Measurements from ENCODE around the gene NAA60.

Gene NAA60

DNA sequence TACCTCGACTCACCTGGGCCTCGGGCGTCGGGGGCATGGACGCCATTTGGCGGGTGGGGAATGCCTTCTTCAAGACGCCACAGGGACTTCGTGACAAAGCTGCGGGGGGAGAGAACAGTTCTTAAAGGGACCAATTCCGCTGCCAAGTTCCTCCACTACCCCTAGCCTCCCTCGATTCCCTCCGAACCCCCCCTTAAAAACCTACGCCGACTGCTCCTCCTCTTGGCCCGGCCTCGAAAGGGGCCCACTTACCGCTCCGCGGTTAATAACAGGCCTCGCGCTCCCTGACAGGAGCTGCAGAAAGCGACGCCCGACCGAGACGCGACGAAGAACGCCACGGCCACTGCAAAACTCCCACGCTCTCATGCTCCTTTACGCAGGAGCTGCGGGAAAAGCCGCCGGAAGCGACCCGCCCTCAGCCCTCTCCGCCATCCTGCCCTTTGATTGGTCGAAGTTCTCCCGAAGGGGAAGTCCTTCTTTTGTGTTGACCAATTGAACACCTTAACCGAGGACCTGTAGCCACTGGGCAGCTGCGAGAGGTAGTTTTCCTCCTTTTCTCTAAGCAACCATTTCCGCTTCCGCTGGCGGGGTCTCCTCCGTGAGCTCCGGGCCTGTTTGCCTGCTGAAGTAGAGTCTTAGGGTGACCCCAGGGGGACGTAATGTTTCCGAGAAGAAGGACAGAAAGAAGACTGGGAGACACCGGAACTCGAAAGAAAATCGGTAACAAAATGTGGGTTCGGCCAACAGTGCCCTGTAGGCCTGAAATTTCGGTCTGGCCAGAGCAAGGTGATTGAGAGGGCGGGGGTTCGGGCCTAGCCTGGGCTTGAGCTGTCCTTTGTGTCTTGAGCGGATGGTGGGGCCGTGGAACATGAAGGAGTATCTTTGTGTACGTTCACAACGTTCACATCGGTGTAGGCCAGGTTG is at the start of gene NAA60, which contains the start of gene ZNF597:
NAA60 (plus strand) TSS at position 573 of the 924 bp plus-strand sequence. CDS start 32,548 bp downstream, outside the sequence.
ZNF597 (minus strand) TSS at position 397 of the 924 bp plus-strand sequence; CDS start at position 46, 351 bp downstream.
- in situ Hi-C loops (cut with HindIII; ENCODE audit: low sequenced_read_pairs): no loop called here

DNA sequence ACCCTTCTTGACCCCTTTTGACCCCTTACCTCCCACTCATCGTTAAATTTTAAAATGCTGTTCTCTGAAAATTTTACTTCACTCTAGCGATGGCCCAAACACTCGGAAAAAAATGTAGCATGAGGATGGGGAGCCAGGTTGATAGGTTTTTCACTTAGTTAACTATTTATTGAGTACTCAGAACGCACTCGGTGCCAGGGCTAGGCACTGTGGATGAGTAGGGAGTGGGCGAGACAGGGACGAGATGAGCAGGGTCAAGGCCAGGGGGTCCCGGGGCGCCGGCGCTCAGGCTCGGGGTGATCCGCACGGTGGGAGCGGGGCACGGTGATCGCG is 43.1 kb upstream of the NAA60 start:
- in situ Hi-C loops (cut with HindIII; ENCODE audit: low sequenced_read_pairs): loop anchor here (5.0 to 10.0 kb wide), 2 partner anchors 83 to 104 kb away; partner anchors contain the start of gene CLUAP1

DNA sequence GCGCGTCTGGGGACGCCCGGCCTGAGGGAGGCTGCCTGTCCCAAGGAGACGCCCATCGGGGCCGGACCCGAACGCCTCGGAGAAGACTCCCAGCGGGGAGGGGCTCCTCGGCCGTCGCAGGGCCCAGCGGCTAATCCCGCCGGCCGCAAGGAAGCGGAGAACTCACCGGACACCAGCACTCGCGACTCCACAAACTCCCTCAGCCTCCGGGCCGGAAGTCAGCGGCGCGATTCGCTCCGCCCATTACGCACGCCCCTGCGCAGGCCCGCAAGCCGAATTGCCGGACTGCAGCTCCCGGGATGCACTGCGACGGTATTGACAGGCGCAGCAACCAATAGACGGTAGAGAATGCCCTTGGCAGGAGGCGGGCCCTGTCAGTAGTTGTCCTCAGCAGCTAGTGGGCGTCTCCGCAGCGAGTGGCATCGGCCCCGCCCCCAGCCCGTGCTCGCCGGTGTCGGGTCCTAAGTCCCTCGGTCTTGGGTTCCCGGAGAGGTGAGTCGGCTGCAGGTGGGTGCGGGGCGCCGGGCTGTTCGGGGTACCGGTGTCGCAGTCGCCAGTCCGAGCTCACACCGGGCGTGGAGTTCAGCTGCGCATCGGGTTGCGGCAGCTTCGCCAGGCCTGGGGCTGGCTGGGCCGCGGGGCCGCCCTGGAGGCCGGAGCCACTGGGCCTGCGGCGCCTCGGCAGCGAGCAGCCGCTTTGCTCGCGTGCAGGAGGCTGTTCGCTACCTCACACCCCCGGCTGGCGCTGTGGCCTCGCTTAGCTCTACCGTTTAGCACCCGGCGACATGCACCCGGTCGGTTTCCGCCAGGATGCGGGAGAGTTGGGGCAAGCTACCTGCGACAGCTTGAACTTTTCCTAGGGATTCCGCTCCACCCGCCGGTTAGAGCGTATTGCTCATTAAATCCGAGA is 42.4 kb upstream of the NAA60 start, which contains the start of the genes ZNF174 and ZSCAN32:
ZNF174 (plus strand) TSS at position 437 of the 910 bp plus-strand sequence. CDS start 790 bp downstream, outside the sequence.
ZSCAN32 (minus strand) TSS at position 226 of the 910 bp plus-strand sequence. CDS start 3,447 bp downstream, outside the sequence.
- in situ Hi-C loops (cut with HindIII; ENCODE audit: low sequenced_read_pairs): loop anchor here (5.0 to 10.0 kb wide), 2 partner anchors 84 to 104 kb away; partner anchors contain the start of gene CLUAP1

DNA sequence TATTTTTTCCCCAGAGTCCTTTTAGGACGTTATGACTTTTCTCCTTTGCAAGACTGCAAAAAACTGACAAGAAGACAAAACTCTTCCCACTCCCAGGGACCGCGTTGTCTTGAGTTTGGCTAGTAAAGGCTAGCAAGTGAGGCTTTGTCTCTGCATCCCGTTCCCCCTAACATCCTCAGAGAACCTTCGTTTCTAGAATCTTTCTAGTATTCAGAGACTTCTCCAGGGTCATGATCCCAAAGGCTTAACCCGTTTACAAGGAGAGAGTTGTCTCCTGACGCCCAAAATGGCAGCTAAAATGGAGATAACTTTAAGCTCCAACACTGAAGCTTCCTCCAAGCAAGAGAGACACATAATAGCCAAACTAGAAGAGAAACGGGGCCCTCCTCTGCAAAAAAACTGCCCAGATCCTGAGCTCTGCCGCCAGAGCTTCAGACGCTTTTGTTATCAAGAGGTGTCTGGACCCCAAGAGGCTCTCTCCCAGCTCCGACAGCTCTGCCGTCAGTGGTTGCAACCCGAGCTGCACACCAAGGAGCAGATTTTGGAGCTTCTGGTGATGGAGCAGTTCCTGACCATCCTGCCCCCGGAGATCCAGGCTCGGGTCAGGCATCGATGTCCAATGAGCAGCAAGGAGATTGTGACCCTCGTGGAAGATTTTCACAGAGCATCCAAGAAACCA is 41.6 kb upstream of the NAA60 start:
- in situ Hi-C loops (cut with HindIII; ENCODE audit: low sequenced_read_pairs): loop anchor here (5.0 to 10.0 kb wide), 2 partner anchors 85 to 103 kb away; partner anchors contain the start of gene CLUAP1

DNA sequence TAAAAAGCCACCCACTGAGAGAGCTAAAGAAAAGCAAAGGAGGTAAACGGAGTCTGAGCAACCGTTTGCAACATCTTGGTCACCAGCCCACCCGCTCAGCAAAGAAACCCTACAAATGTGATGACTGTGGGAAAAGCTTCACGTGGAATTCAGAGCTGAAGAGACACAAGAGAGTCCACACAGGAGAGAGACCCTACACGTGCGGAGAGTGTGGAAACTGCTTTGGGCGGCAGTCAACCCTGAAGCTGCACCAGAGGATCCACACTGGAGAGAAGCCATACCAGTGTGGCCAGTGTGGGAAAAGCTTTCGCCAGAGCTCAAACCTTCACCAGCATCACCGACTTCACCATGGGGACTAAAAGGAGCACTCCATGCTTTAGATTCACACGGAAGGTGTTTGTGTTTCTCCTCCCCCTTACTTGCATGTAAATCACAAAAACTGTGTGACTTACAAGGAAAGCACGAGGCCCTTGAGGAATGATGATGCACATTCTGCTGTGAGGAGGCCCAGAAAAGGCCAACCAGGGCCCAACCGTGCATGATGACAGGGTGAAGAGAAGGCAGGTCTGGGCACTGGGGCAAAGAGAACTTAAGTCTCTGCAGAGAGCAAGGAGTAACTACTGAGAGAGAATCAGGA is 34.8 kb upstream of the NAA60 start:
- in situ Hi-C loops (cut with HindIII; ENCODE audit: low sequenced_read_pairs): loop anchor here (10.0 kb wide), 1 partner anchor 96 kb away; the partner anchor contains the start of gene CLUAP1

DNA sequence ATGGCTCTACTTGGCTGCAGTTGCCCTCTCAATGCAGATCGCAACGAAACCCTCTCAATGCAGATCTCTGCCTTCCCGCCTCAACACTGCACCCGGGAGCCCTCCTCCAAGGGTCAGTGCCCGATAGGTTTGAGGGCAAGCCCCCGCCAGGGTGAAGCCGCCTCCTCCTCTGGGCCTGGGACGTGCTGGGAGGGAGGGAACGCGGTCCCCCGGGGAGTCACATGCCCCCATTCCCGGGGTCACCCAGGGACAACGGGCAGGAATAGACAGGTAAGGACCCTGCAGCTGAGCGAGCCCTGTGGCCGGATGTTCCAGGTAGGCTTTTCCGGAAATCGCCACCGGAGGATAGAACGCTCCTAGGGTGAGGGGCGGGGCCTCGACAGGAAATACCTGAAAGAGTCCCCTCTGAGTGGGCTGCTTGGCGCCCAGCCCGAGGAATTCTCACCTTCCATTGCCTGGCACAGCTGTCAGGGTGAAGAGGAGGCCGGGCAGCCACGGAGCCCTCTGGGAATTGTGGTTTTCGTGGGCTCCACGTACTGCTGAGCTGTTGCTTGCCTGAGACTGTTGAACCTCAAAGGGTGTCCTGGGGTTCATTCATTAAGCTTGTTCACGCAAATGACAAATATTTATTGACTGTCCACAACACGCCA is 29.6 kb upstream of the NAA60 start:
- in situ Hi-C loops (cut with HindIII; ENCODE audit: low sequenced_read_pairs): loop anchor here (10.0 kb wide), 1 partner anchor 59 kb away; the partner anchor contains the start of gene OR2C1

DNA sequence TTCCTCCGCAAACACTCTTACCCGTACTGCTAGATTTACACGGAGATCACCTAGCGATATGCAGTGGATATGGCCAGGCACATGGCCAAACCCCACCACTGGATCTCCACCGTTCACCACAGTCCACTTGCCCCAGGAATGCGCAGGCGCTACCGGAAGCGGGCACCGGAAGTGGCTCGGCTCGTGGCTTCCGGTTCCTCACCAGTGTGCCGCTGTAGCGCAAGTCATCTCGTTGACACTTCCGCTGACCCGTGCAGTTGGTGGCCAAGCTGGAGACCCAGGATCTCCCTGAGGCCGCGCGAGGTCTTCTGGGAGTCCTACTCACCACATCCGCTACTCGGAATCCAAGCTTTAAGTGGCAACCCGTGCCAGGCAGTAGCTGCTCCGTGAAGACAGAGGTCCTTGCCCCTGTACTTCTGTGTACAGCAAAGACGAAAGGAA is 11.7 kb upstream of the NAA60 start:
- in situ Hi-C loops (cut with HindIII; ENCODE audit: low sequenced_read_pairs): no loop called here

DNA sequence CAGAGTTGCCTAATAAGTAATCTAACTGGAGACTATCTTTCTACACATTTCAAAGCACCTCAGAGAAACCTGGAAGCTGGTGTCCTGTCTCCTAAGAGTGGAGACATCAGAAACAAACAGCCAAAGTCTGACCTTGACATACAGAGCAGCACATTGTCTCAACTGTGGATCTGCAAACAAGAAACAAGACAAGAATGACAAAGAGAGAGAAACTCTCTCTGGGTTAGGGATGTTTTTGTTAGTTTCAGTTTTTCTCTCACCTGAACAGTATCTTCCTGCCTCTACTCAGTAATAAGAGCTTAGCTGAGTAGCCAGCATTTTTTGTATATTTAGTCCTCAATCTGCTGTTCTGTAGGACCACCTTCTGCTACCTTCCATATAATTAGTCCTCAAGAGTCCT is 9.1 kb upstream of the NAA60 start:
- in situ Hi-C loops (cut with HindIII; ENCODE audit: low sequenced_read_pairs): no loop called here

DNA sequence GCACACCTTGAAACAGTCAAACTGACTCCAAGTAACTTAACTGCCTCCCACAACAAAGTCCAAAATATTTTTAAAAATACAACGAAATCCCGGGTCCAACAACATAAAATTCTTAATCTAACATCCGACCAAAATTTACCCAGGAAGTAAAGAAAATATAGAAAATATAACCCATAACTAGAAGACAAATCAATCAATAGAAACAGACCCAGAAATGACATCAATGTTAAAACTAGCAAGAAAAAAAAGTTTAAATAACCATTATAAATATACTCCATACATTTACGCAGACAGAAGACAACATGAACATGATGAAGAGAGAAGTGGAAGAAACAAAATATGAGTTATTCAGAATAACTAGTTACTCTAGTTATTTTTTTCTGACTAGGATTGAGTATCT is 3.8 kb upstream of the NAA60 start:
- in situ Hi-C loops (cut with HindIII; ENCODE audit: low sequenced_read_pairs): no loop called here

DNA sequence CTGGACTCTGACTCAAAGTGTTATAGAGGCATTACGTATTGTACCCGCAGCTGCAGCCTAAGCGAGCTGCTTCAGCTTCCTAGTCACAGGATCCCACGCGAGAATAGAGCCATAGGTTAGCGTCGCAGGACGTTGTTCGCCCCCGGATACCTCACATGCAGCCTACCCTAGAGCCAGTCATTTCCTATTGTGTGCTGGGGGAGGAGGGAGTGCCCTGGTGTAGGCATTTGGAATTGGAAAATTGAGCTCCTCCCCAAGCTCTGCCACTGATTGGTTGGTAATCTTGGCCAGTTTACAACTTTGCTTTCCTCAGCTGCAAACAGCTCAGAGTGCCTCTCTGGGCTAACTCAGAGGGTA is 530 bp downstream of the NAA60 start:
- in situ Hi-C loops (cut with HindIII; ENCODE audit: low sequenced_read_pairs): no loop called here

DNA sequence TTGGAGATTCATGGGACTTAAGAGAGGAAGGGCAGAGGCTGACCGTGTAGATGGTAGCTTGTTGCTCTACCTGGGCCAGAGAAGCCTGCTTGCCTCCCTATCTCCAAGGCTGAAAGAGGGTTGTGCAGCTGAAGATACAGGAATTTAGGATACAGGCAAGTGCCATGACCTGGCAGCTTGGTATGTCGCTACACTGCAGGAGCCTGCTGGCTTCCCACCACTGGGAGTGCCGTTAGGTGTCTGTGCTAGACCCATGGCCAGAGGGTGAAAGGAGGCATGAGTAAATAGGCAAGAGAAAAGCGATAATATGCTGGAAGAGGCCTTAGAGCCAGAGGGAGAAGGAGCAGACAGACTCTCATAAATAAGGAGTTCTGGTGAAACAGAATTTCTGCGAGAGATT is 10.6 kb downstream of the NAA60 start:
- in situ Hi-C loops (cut with HindIII; ENCODE audit: low sequenced_read_pairs): loop anchor here (5.0 kb wide), 1 partner anchor 68 kb away; no protein-coding TSS in a partner anchor

DNA sequence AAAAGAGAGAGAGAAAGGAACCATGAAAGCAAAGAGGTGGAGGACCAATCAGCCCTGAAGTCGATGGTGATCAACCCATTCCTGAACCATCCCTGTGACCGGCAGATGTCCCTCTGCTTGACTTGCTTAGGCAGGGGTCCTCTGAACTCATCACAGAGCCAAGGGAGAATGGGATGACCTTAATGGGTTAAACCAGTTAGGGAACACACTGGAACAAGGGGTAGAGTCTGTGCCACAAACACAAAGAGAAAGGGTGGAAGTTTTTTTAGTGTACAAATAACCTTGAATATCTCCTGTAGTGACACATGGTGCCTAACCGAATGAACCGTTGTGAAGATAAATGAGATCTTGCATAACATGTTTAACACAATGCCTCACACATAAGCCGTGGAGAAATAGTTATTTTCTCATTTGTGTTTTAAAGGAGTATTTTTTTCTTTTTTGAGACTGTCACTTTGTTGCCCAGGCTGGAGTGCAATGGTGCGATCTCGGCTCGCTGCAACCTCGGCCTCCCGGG is 11.2 kb downstream of the NAA60 start:
- in situ Hi-C loops (cut with HindIII; ENCODE audit: low sequenced_read_pairs): loop anchor here (5.0 kb wide), 1 partner anchor 68 kb away; no protein-coding TSS in a partner anchor

DNA sequence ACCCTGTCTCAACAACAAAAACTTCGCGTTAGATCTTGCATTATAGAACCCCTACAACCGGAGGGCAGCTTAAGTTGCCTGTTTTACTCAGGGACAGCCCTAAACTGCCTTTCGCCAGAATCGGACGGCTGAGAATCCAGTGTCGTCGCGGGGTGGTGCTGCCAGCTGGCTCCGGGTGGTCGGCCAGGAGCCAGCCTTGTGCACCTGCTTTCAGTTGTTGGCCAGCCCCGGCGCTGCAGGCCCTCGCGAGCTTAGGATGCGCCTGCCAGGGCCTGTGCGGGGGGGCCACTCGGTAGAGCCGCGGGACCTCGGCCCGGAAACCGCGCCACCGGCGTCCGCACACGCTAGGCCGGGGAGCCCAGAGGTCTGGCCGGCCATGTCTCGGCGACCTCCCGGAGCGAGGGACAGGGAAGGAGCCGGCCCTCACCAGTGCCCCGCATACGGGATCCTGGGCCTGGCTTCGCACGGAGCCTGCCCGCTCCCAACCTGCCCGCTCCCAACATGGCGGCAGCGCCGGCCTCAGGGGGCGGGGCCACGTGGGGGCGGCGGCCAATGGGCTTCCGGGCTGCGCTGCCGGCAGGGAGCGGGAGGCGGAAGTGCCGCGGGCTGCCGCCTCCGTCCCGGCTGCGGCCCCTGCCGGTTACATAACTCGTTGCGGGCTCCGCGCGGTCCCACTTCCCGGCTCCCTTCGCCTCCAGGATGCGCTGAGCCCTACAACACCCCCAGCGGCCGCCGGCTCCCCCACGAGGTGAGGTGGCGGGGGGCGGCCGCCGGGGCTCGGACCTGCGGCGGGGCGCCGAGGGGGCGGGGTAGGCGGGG is 14.2 kb downstream of the NAA60 start:
- in situ Hi-C loops (cut with HindIII; ENCODE audit: low sequenced_read_pairs): no loop called here

DNA sequence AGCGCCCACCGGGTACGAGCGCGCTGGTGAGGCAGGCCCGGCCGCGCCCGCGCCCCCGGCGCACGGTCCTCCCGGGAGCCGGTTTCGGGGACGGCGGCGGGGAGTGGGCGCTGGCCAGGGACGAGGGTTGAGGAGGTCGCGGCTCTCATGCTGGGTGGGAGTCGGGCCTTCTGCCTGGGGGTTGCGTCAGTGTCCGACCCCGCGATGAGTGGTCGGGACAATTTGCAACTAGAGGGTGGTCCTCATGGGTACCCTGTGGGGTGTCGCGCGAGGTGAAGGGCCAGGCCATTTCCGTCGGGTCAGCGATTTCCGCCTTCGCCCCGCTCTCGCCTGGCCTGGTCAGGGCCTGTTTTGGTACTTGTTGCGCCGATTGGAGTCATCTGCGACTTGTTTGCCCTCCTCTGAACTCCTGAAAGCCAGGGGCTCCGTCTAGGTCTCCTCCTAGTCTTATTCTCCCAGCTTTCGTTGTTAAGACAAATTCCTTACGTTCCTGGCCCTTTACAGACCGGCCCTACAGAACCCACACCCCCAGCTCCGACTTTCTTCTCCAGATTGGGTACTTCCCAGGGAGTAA is 14.9 kb downstream of the NAA60 start:
- in situ Hi-C loops (cut with HindIII; ENCODE audit: low sequenced_read_pairs): no loop called here

DNA sequence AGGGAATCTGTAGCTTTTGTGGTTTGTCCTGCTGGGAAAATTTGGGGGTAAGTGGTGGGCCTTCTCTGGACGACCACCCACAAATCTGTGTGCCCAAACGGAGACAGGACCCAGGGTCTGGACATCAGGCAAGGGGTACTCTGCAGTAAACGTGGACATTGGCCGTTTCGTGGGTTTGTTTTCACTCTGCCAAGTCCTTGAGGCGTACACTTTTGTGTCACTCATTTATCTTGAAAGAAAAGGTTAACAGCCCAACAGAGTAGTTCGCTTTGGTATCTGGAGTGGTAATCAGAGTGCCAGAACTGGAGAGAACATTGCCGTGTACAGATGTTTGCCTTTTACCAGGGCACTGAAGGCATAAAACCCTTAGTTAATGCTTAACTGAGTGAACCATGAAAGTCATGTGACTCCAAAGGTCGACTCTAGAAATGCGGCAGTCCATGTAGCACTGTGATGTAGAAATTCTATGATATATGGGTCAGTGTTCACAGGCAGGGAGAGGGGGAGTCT is 15.4 kb downstream of the NAA60 start:
- in situ Hi-C loops (cut with HindIII; ENCODE audit: low sequenced_read_pairs): no loop called here

DNA sequence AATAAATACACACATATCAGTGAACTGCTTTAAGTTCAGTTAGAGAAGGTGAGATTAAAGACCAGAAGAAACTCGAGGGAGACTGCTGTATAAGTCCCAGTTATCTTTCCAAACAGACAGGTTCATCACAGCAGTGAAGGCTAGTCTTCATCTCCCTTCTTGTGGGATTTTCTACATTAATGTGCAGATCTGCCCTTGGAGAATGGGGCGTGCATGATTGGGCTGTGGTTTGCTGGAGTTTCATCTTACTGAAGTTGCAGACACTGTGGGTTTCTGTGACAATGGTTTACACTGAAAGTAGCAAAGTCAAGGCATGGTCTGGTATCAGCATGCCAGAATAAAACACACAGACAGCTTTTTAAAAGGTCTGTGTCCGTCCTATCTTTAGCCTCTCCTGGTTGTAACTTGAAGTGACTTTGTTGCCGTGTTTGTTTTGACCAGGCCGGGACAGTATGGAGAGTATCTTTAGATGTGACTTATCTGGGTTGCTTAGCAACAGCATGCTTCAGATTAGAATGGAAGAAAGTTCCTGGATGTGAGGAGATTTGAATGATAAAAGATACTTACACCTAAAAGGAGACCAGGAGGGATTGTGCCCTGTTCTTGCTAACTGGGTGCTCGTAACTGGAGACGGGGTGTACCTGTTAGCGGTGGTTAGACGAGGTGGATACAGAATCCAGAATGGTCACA is 16.1 kb downstream of the NAA60 start:
- in situ Hi-C loops (cut with HindIII; ENCODE audit: low sequenced_read_pairs): no loop called here

DNA sequence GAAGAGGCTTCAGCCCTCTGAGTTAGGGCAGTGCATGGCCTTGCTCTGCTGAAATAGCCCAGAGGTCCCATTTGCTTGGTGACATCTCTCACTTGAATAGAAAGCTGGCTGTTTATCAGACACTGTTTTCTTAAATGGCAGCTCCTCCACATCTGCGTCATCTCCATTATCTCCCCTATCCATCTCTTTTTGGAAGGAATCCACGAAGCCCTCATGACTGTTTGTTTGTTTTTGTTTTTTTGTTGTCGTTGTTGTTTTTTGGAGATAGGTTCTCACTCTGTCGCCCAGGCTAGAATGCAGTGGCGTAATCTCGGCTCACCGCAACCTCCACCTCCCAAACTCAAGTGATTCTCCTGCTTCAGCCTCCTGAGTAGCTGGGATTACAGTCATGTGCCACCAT is 16.6 kb downstream of the NAA60 start:
- in situ Hi-C loops (cut with HindIII; ENCODE audit: low sequenced_read_pairs): no loop called here

Data from endothelial cell of hepatic sinusoid (primary cell).